DMS114 treated with DMSO at 0.1 percent for 48 hours (cell line): ENCODE results near the gene RFX2.
"Not testable (repeated sequence)": the region's sequence is repeated elsewhere in the genome, so short reads cannot be mapped to it uniquely, and the experiment has no call there.

Experiments used
- DNase-seq: peaks from one replicate; lab custom pipeline; 2025; ENCODE audit not compliant: unreplicated experiment; lab: John Stamatoyannopoulos, UW

Gene RFX2

GRCh38 chr19:6076675-6077463, 33.4 kb downstream of the RFX2 start:
- DNase-seq, result no peak

DNA sequence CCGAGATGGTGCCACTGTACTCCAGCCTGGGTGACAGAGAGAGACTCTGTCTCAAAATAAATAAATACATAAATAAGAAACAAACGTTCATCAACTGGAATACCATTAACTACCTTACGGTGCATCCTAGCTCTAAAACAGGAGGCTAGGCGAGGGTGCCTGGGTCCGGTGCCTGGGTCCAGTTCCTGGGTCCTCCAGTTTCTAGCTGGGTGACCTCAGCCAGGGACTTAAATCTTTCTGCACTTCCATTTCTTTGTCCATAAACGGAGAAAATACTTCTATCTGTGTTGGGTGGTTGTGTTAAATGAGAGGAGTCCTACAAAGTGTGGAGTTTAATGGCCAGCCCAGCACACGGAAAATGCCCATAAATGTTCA, 34.0 kb downstream of the RFX2 start:
- DNase-seq, result no peak

- DNase-seq, result no peak
Observed at GRCh38 chr19:6074709-6075403, 35.4 kb downstream of the RFX2 start.

DNA sequence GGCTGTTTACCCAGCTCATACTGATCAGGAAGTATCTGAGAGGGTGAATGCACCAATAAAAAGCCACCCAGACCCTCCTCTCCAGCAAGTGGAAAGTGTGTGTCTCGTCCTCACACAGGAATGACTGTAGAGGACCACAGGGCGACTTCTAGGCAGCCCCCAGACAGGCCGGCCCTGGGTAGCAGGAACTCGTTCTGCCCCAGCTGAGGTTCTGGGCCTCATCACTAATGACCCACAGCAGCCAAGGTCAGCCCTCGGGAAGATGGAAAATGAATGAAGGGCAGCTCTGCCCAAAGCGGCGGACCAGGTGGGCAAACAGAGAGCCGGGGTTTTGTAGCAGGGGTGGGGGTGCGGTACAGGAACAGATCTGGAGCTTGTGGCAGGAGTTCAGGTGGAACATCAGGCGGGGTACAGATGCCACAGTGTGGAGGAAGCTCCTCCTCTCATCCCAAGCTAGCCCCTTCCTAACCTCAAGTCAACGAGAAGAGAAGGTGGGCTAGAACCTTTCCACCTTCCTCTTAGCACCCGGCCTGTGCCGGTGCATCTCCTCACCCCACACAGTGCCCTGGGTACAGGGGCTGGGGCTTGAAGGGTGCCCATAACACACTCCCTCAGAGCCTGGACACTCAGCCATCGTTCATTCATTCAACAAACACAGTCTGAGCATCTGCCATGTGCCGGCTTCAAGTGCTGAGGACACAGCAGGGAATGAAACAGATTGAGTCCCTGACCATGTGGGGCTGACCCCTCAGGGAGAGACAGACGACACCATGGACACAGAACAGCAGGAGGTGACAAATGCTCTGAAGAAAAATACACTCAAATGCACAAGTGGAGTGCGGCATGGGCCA, 36.2 kb downstream of the RFX2 start:
- DNase-seq, result no peak

- DNase-seq, result not testable (repeated sequence)
Observed at GRCh38 chr19:6073233-6073632, 37.1 kb downstream of the RFX2 start.

DNA sequence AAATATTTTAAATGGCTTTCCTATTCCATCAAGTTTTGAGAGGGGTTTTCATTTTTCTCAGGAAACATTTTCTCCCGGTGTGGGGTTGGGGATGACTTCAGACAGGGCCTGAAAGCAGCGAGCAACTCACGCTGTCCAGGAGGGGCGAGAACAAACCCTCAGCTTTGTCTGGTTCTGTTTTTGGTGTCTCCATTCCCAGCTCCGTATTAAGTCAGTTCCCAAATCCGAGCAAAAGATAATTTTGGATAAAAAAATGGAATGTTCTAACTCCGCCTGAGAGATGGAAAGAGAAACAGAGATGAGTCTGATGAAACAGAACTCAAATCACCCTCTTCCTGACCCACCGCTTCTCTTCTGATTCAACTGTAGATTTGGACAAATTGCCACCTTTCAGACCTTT, 38.4 kb downstream of the RFX2 start:
- DNase-seq, result no peak

GRCh38 chr19:6070720-6071485, 39.4 kb downstream of the RFX2 start:
- DNase-seq, result no peak

GRCh38 chr19:6070207-6070681, 40.1 kb downstream of the RFX2 start:
- DNase-seq, result no peak

DNA sequence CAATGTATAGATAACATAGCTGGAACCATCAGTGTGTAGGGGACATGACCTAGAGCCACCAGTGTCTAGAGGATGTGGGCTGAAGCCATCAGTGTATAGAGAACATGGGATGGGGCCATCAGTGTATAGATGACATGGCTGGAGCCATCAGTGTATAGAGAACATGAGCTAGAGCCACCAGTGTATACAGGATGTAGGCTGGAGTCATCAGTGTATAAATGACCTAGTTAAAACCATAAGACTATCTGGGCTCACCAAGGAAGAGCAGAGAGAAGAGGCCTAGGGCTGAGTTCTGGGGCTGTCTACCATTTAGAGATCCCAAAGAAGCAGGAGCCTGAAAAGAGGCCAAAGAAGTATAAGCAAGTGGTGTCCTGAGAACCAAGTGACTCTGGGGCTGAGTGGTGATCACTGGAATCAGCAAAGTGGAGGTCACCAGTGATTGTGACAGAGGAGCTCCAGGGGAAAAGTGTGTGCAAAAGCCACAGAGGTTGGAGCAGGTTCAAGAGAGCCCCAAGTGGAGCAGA, 41.0 kb downstream of the RFX2 start:
- no peak for DNase-seq

DNA sequence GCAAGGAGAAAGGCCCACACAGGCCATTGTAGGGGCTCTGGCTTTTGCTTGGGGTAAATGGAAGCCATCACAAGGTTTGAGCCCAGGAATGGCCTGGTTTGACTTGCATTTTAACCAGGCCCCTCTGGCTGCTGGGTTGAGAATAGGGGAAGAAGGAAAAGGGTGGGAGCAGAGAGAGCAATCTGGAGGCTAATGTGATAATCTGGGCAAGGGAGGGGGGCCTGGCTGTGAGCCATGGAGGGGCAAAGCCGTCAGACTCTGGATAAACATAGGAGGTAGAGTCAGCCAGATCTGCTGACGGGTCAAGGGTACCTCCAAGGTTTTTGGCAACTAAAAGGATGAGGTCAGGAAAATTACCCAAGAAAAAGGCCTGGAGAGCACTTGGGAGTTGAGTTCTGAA, 41.6 kb downstream of the RFX2 start:
- DNase-seq, result no peak

GRCh38 chr19:6067975-6068374, 42.3 kb downstream of the RFX2 start:
- DNase-seq, result no peak

DNA sequence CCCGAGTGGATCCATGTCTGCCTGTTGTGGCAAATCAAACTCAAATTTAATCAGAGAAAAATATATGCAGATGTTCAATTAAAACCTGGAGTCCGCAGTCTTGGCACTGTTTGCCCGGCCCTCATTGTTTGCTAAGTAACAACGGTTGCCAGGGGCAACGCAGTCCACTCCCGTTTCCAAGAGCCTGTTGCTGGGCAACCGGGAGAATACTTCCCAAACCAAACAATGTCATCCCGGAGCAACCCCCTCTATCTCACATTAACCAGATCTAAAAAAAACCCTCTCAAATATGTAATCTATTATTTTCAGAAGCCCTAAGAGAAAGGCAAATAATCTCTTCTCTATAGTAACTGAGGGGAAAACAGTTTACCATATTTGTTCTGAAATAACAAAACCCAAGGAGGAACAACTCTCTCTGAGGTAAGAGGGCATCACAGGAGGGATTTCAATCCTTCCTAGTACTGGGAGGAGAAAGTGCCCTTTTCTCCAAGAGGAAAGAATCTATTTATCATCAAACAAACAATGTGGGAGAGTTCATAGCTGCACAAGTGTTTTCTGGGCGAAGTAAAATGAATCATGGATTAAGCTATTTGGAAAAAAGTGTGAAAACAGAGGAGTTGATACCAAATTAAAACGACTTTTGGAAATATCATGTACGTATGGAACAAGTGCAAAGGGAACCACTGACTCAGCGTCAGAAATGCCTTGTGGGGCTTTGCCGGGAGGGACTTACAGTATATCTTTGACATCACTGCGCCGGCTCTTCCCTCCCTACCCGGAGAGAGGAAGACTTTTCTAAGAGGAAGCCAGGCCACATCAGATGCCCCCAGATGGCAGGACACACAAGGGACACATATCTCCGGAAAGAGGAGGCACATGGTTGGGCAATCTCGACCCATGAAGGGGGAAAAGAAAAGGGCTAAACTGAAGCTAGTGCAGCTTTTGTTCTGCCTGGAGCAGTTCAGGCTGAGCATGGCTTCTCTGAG, 43.3 kb downstream of the RFX2 start:
- DNase-seq, result no peak

GRCh38 chr19:6065685-6066374, 44.5 kb downstream of the RFX2 start:
- no peak for DNase-seq

GRCh38 chr19:6064336-6065073, 45.8 kb downstream of the RFX2 start:
- DNase-seq, result no peak

DNA sequence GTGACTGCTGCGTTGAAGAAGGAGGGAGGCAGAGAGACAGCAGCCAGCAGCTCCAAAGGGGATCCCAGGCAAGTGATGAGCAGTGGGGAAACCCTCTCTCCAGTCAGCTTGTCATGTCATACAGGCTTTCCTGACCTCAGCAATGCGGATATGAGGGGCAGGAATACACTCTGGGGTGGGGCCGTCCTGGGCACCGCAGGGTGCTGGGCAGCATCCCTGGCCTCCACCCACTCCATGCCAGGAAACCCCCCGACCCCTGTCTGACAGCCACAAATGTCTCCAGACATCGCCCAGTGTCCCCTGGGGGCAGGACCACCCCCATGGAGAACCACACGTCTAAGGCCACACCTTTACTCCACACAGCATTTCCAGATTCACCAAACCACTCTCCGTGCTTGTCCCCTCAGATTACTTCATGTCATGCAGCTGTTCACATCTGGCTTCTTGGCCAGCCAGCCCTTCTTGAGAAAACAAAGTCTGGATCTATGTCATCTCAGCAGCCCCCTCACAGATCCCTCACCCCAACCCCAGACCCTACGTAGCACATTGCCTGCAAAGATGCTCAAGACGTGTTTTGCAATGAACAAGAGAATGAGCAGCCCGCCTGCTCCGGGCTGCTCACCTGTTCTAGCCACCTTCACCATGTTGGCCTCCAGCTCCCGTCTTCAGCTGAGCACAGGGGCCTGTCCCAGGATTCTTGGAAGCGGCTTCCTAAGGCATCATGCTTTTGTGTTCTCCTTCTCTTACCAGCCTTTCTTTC, 46.5 kb downstream of the RFX2 start:
- no peak for DNase-seq

DNA sequence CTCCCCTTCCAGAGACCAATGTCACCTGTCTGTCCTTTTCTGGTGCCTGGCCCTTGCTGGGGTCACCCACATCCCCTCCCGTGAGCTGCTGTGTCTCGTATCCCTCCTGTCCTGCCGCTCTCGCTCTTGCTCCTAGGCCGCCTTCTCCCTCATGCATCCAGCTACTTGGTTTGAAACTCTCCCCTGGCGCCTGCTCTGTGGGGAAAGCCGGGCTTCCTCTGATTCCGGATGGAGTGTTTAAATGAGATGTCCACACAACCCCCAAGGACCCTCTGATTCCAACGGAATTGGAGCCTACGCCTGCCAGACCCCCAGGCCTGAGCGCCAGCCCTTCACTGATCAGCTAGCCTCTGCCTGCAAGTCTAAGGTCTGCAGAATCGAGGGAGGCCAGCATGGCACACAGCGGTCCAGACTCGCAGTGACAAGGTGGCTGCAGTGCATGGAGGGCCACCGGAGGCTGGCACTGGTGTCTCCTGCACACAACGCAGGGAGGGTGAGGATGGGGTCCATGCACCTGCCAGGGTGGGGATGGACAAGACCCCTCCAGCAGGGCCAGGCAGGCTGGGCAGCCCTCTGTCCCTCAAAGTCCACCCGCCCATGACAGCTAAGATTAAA, 47.2 kb downstream of the RFX2 start:
- no peak for DNase-seq

DNA sequence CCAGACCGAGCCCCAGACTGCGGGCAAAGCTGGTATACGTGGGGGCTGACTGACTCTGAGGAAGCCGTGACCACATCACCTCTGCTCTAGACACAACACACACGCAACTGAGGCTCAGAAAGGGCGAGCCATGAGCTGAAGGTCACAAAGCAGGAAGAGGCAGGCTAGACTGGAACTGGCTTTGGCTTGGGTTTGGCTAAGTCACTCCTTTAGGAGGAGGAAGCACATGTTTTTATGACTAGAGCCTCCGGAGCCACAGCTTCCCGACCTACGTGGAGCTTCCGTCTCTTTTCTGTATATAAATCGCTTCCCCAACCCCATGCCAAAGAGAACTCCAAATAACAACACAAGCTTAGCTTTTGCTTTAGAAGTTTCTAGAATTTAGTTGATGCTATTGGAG, 48.0 kb downstream of the RFX2 start:
- DNase-seq, result no peak
